GM21717 (cell line): ENCODE results near the gene PADI1.

Experiments used
- ATAC-seq: cut with Tn5 transposase; IDR thresholded peaks from one replicate; pipeline ENCODE4 v1.9.1; 2021; ENCODE audit warnings: mild to moderate bottlenecking, moderate library complexity; ENCODE audit not compliant: unreplicated experiment

Gene PADI1

GRCh38 chr1:17214876-17215544 is 10.1 kb downstream of the PADI1 start:
- ATAC-seq = no peak

GRCh38 chr1:17215545-17215890 is 10.6 kb downstream of the PADI1 start:
- no peak for ATAC-seq

DNA sequence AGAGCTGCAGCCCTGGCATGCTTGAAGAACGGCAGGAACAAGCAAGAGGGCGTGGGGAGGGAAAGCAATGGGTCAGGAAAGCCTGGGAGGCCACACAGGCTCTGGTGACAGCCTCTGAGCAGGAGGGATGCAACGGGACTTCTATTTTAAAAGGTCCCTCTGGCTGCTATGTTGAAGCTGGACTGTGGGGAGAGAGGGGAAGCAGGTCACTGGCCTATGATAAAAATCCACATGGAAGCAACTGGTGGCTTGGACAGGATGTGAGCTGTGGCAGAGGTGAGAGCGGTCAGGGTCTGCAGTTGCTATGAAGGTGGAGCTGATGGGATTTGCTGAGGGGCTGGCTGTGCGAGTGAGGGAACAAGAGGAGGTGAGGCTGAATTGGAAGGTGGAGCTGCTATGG is 11.2 kb downstream of the PADI1 start:
- no peak for ATAC-seq

GRCh38 chr1:17217607-17218006 is 12.7 kb downstream of the PADI1 start:
- ATAC-seq = no peak

GRCh38 chr1:17218939-17219338 is 14.0 kb downstream of the PADI1 start:
- no peak for ATAC-seq

- no peak for ATAC-seq
These were observed 15.4 kb downstream of the PADI1 start for GRCh38 chr1:17220287-17220686.

DNA sequence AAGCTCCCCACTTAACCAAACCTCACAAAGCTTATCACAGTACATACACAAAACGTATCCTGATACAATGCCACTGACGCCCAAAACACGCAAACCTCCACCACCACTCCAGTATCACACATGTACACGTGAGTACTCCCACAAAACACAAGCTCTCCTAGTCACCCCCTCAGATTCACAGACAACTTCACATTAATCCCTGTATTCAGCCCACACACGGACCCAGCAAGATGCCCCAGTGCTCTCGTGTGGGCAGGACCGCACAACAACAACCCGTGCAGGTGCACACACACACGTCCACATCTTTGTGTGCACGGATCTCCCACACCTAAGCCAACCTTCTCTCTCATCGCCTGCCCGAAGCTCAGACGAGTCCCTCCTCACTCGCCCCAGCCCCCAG is 17.6 kb downstream of the PADI1 start:
- no peak for ATAC-seq

DNA sequence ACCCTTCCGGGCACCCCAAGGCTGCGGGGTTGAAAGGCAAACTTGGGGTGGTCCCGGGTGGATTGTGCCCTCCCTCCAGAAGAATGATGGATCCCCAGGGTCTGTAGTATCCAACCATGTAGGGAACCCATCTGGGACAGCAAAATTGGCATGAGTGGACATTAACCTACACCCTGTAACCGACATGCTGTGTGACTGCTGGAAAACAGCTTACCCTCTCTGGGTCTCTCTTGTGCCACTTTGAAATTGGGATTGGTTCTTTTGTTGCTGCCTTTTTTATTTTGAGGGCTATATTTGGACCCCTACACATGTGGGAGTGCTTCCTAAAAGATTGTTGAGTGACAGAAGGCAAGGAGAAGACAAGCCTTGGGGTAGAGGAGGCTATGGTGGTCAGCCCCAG is 19.5 kb downstream of the PADI1 start:
- no peak for ATAC-seq

GRCh38 chr1:17225140-17225539 is 20.2 kb downstream of the PADI1 start:
- ATAC-seq = no peak

GRCh38 chr1:17227358-17227915 is 22.5 kb downstream of the PADI1 start:
- ATAC-seq = no peak

GRCh38 chr1:17228619-17229018 is 23.7 kb downstream of the PADI1 start:
- no peak for ATAC-seq

DNA sequence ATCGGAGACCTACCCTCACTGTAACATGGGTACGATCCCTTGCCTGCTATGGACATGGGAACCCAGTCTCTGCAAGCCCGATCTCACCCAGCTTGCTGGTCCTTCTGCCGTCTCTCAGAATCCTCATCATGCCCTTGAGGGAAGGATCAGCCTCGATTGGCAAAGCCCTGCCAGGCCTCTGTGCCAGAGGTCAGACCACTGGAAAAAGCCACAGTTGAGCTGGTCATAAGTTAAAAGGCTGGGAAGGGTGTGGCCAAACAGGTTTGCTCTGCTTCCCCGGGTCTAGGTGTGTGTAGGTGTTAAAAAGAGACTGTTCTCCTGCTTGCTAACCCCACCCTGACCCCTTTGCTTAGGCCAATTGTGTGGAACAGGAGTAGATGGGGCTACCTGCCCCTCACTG is 24.5 kb downstream of the PADI1 start:
- ATAC-seq = no peak

- no peak for ATAC-seq
These were observed 25.2 kb downstream of the PADI1 start for GRCh38 chr1:17230106-17230505.

DNA sequence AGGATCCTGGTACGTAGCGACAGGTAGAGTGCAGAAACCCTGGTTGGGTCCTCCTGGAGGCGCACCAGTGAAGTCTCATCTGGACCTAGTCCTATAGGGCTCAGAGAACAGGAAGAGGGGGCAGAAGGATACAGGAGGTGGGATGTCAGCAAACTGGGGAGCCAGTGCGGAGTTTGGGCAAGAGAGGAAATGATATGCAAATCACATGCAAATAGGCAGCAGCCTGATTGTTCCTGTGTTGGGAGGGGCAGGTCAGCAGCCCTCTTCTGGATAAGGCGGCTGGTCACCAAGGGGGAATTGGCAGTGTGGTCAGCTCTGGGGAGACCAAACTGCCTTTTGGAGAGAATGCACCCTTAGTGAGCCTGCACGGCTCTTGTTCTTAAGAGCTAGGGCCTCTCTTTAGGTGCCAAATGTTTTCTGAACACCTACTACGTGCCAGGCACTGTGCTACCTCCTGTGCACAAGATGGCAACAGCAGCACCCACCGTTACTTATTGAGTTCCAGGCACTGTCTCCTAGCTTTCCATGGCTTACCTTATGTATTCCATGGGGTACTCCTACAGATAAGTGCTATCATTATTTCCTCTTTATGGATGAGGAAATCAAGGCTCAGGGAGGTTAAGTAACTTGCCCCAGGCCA is 25.9 kb downstream of the PADI1 start:
- ATAC-seq = no peak

GRCh38 chr1:17232759-17233661 is 28.1 kb downstream of the PADI1 start:
- ATAC-seq = no peak

GRCh38 chr1:17233675-17234320 is 28.9 kb downstream of the PADI1 start:
- ATAC-seq = no peak

DNA sequence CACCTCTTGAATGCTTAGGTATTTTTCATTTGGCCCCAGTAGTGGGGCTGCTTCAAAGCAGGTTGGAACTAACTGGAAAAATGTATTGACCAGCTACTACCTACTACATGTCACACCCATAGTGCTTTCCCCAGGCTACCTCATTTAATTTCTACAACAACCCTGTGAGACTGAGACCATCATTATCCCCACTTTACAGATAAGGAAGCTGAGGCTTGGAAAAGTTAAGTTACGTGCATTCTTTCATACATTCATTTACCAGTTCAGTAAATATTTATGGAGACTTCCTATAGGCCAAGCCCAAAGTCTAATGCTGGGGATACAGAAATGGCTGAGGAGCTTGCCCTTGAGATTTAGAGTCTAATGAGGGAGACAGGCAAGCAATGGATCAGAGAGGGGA is 29.5 kb downstream of the PADI1 start:
- ATAC-seq = no peak

DNA sequence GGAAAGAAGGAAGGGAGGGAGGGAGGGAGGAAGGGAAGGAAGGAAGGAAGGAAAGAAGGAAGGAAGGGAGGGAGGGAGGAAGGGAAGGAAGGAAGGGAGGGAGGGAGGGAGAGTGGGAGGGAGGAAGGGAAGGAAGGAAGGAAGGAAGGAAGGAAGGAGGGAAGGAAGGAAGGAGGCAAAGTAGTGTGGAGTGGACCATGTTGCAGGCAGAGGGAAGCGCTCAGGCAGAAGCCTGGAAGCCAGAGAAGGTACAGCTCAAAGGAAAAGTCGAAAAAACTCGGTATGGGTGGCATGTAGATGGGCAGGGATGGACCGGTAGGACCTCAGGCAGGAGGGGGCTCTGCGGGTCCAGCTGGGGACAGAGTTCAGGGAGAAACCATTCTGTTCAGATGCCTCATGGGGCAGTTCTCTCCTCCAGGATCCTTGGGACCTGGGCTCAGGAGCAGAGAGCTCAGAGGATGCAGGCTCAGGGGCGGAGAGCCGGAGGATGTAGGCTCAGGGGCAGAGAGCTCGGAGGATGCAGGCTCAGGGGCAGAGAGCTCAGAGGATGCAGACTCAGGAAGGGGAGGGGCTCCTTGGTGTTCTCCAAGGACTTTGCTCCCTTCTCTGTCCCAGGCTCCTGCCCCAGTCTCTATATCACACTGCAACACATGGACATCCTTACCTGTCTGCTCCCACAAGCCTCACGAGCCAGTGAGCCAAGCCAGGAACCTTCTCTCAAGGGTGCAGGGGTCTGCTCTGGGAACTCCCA is 30.4 kb downstream of the PADI1 start:
- ATAC-seq = no peak

DNA sequence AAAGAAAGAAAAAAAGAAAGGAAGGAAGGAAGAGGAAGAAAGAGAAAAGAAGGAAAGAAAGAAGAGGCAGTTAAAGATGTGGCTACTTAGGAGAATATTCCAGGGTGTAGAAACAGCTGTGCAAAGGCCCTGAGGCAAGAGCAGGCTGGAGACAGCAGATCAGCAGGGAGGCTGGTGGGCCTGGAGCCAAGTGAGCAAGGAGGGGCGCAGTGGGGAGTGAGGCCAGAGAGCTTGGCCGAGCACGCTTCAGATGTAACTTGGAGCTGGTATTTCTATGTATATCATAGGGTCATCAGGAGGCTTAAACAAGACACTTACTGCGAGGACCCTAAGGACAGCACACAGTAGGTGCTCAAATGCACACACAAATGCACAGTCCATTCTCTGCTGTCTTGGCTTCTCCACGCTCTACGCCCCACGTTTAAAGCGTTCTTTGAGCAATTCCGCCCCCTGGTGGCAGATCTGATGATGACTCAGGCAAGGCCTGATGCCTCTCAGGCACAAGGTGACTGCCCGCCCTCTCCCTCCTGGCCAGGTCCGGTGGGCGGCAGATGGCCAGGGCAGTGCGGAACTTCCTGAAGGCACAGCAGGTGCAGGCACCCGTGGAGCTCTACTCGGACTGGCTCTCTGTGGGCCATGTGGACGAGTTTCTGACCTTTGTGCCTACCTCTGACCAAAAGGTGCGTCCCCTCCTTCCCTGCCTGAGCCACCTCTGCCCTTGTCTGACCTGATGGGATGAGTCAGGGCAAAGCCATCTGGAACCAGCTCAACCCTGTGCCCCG is 32.0 kb downstream of the PADI1 start:
- ATAC-seq = no peak

GRCh38 chr1:17237561-17237903 is 32.6 kb downstream of the PADI1 start:
- ATAC-seq = no peak
